CD1c-positive myeloid dendritic cell (primary cell): Measurements from ENCODE around the gene ZWILCH.
"Not testable (repeated sequence)": the region's sequence is repeated elsewhere in the genome, so short reads cannot be mapped to it uniquely, and the experiment has no call there.

Experiments used
- DNase-seq: peaks from one replicate; pipeline ENCODE4 v3.0.0-alpha.2; 2016; ENCODE audit errors: extremely low spot score

The ZWILCH gene

GRCh38 chr15:66581972-66582537 is 76.9 kb downstream of the ZWILCH start:
- peak; percentile 40 for DNase-seq

GRCh38 chr15:66586155-66586976 is 81.2 kb downstream of the ZWILCH start:
- no peak for DNase-seq

GRCh38 chr15:66587020-66587419 is 81.9 kb downstream of the ZWILCH start:
- DNase-seq: no peak

GRCh38 chr15:66587749-66588148 is 82.6 kb downstream of the ZWILCH start:
- DNase-seq: no peak

- DNase-seq: no peak
Observed at GRCh38 chr15:66588537-66588936, 83.4 kb downstream of the ZWILCH start.

- DNase-seq: no peak
Observed at GRCh38 chr15:66588971-66589370, 83.8 kb downstream of the ZWILCH start.

GRCh38 chr15:66589429-66589828 is 84.3 kb downstream of the ZWILCH start:
- not testable (repeated sequence) for DNase-seq

- DNase-seq: no peak
Observed at GRCh38 chr15:66590435-66590834, 85.3 kb downstream of the ZWILCH start.

GRCh38 chr15:66591322-66591862 is 86.3 kb downstream of the ZWILCH start:
- DNase-seq: no peak

- no peak for DNase-seq
Observed at GRCh38 chr15:66592505-66593218, 87.5 kb downstream of the ZWILCH start.

GRCh38 chr15:66593219-66593780 is 88.2 kb downstream of the ZWILCH start:
- no peak for DNase-seq

- no peak for DNase-seq
Observed at GRCh38 chr15:66594344-66594743, 89.2 kb downstream of the ZWILCH start.

- DNase-seq: no peak
Observed at GRCh38 chr15:66594836-66595235, 89.7 kb downstream of the ZWILCH start.

- no peak for DNase-seq
Observed at GRCh38 chr15:66595332-66595731, 90.2 kb downstream of the ZWILCH start.

GRCh38 chr15:66595931-66596545 is 90.9 kb downstream of the ZWILCH start:
- DNase-seq: no peak

- DNase-seq: no peak
Observed at GRCh38 chr15:66598095-66598815, 93.1 kb downstream of the ZWILCH start.
